Right lobe of liver (tissue), 6 donors: Measurements from ENCODE around the gene TMEM132D. TPM values are rescaled to one million over a fixed set of nuclear protein-coding genes. Genes with fewer than 3 reads are reported as not detected.

Experiments
- ATAC-seq, 4 donors: fragments of 200-7000 bp; cut with Tn5 transposase; one replicate each; pipeline ENCODE4 v1.9.1; 2020; ENCODE audit warnings: mild to moderate bottlenecking in 4 of 4, moderate library complexity in 4 of 4
- DNase-seq, 3 donors: peaks; one replicate each; pipeline ENCODE4 v3.0.0-alpha.2; 2020
- H3K27ac ChIP-seq, 3 donors: fragments of 200-600 bp; one replicate each; pipeline ENCODE4 v1.8.0; 2022
- H3K27me3 ChIP-seq, 2 donors: fragments of 200-600 bp; one replicate each; pipeline ENCODE4 v1.8.0; 2022
- H3K36me3 ChIP-seq, 4 donors: fragments of 200-600 bp; sonication (generic) in 1 of 4; one replicate each; pipeline versions ENCODE4 v1.5.1 to v1.8.0; 2017 to 2022; ENCODE audit warnings: control low read depth in 1 of 4
- H3K4me1 ChIP-seq, 4 donors: fragments of 200-600 bp; sonication (generic) in 1 of 4; one replicate each; pipeline versions ENCODE4 v1.5.1 to v1.8.0; 2017 to 2022; ENCODE audit warnings: control low read depth in 1 of 4
- H3K4me3 ChIP-seq, 3 donors: fragments of 200-600 bp; one replicate each; pipeline ENCODE4 v1.8.0; 2022
- H3K9me3 ChIP-seq, 4 donors: fragments of 200-600 bp; sonication (generic) in 1 of 4; one replicate each; pipeline versions ENCODE4 v1.5.1 to v1.8.0; 2017 to 2022; ENCODE audit warnings: control low read depth in 1 of 4
- CTCF ChIP-seq, 4 donors: fragments of 200-600 bp in 3 of 4; fragments of 450-650 bp in 1 of 4; IDR thresholded peaks; one replicate each; pipeline versions ENCODE4 v1.5.1 to v1.8.0; 2016 to 2022; ENCODE audit warnings: antibody characterized with exemption in 4 of 4, mild to moderate bottlenecking in 2 of 4
- POLR2A ChIP-seq: fragments of 450-650 bp; IDR thresholded peaks from one replicate; pipeline ENCODE4 v1.6.1; 2017; ENCODE audit warnings: antibody characterized with exemption, mild to moderate bottlenecking
- WGBS: methylation state at CpG from one replicate; pipeline ENCODE4 v1.1.6; 2018; ENCODE audit warnings: low coverage, low lambda C conversion rate; ENCODE audit not compliant: insufficient coverage; ENCODE audit errors: missing lambda C conversion rate; 5-methylcytosine and 5-hydroxymethylcytosine counted together
- intact Hi-C, 2 donors: fragments of 100-400 bp; cut with DNase I; formaldehyde crosslinking; loops; one replicate each; pipeline versions ENCODE4 v1.11.2 to v1.14.1; 2022
- total RNA-seq, 6 experiments: library from RNA; depleted of rRNA in 2 of 6; stranded (reverse); fragments of >200 nt in 2 of 6; fragmentation: NEBNext Ultra II Directional in 3 of 6; extraction: Animal tissue kit (Norgen Biotek cat#: 25700) in 3 of 6; gene quantifications; one replicate each; pipeline versions ENCODE4 v1.1.0 to v1.2.4, GENCODE V29; 2016 to 2023
- donor health status: DM: no; HTN: yes; CAD: no.
- donor health status: DM: no; HTN: no; CAD: no.
- donor health status: DM: no; HTN: no; CAD: no.
- donor health status: DM: no; HTN: yes; CAD: no.
- donor health status: DM: no; HTN: yes; CAD: no.

TMEM132D gene
- total RNA-seq, 6 experiments from 2014 or later, result 0.10 to 0.35 (median 0.33) TPM; not detected in 3

- H3K27me3 ChIP-seq, result no peaks in the 10 kb centered on the region
- DNase-seq, result no peak
- no peak overlapping the region for H3K27ac ChIP-seq
- no peak for TF ChIP-seq POLR2A
- TF ChIP-seq CTCF (IDR thresholded peaks at IDR 0.05), result no peak
- H3K4me1 ChIP-seq, result no peaks in the 10 kb centered on the region
- no peak for ATAC-seq
- WGBS, result 38% methylated on average over 5 of the region's 5 CpGs
- no peak overlapping the region for H3K4me3 ChIP-seq
- no peaks in the 10 kb centered on the region for H3K9me3 ChIP-seq
- no peaks in the 10 kb centered on the region for H3K36me3 ChIP-seq
- intact Hi-C loops, result no loop called here
Measured at GRCh38 chr12:129566800-129567199, 337.0 kb downstream of the TMEM132D start.

- WGBS, result 65% methylated on average over 2 of the region's 2 CpGs
Measured at GRCh38 chr12:129564768-129565167, 339.1 kb downstream of the TMEM132D start.

GRCh38 chr12:129563266-129563665, 340.6 kb downstream of the TMEM132D start:
- ATAC-seq (no peak), DNase-seq (no peak)
- Histone ChIP-seq H3K9me3 (no peaks in the 10 kb centered on the region), H3K27ac (no peak overlapping the region), H3K4me1 (no peaks in the 10 kb centered on the region), H3K36me3 (no peaks in the 10 kb centered on the region), H3K4me3 (no peak overlapping the region), H3K27me3 (no peaks in the 10 kb centered on the region)
- TF ChIP-seq POLR2A (no peak), CTCF (IDR thresholded peaks at IDR 0.05) (no peak)
- intact Hi-C loops, result no loop called here
- 25% methylated on average over 2 of the region's 2 CpGs for WGBS

More at GRCh38 chr12:129564768-129565167, 339.1 kb downstream of the TMEM132D start:
- ATAC-seq, result no peak
- no peaks in the 10 kb centered on the region for H3K27me3 ChIP-seq
- H3K9me3 ChIP-seq, result no peaks in the 10 kb centered on the region
- DNase-seq, result no peak
- H3K36me3 ChIP-seq, result no peaks in the 10 kb centered on the region
- H3K4me1 ChIP-seq, result no peaks in the 10 kb centered on the region
- TF ChIP-seq POLR2A (no peak), CTCF (IDR thresholded peaks at IDR 0.05) (no peak)
- intact Hi-C loops, result no loop called here
- no peak overlapping the region for H3K4me3 ChIP-seq
- no peak overlapping the region for H3K27ac ChIP-seq

- Histone ChIP-seq H3K27ac (no peak overlapping the region), H3K27me3 (no peaks in the 10 kb centered on the region), H3K4me1 (no peaks in the 10 kb centered on the region), H3K4me3 (no peak overlapping the region), H3K9me3 (no peaks in the 10 kb centered on the region), H3K36me3 (no peaks in the 10 kb centered on the region)
- no peak for ATAC-seq
- intact Hi-C loops, result no loop called here
- no peak for DNase-seq
- WGBS, result 64% methylated on average over 2 of the region's 2 CpGs
- TF ChIP-seq CTCF (IDR thresholded peaks at IDR 0.05) (no peak), POLR2A (no peak)
Measured at GRCh38 chr12:129561304-129561703, 342.5 kb downstream of the TMEM132D start.

GRCh38 chr12:129559776-129560175, 344.0 kb downstream of the TMEM132D start:
- intact Hi-C loops, result no loop called here
- H3K4me1 ChIP-seq, result no peaks in the 10 kb centered on the region
- ATAC-seq (no peak), DNase-seq (no peak)
- TF ChIP-seq CTCF (IDR thresholded peaks at IDR 0.05) (no peak), POLR2A (no peak)
- no peak overlapping the region for H3K4me3 ChIP-seq
- H3K36me3 ChIP-seq, result no peaks in the 10 kb centered on the region
- WGBS, result 58% methylated on average over 4 of the region's 4 CpGs
- no peaks in the 10 kb centered on the region for H3K27me3 ChIP-seq
- no peak overlapping the region for H3K27ac ChIP-seq
- H3K9me3 ChIP-seq, result no peaks in the 10 kb centered on the region
